Panc1 (cell line): ENCODE data around the gene HSP90AB1. TPM values are rescaled to one million over a fixed set of nuclear protein-coding genes. Genes with fewer than 3 reads are reported as not detected.
A peak's percentile ranks its signal among the peaks of the same experiment; 100 is the strongest.

Experiments
- ATAC-seq: fragments of 200-7000 bp; cut with Tn5 transposase; 2 replicates; pipeline ENCODE4 v1.9.1; 2020; ENCODE audit warnings: mild to moderate bottlenecking, moderate library complexity
- BruUV-seq: library from RNA; stranded (reverse); fragments of 400-500 nt; replicated peaks from 2 replicates; lab custom pipeline; 2021; lab: Mats Ljungman, UMichigan
- CTCF ChIA-PET: fragments of 300-600 bp; sonication (Branson Sonifier 250); formaldehyde crosslinking; loops from one replicate; lab custom pipeline; 2022; ENCODE audit warnings: antibody characterized with exemption; lab: Charles Lee
- POLR2A ChIA-PET: fragments of 300-600 bp; sonication (Branson Sonifier 250); formaldehyde crosslinking; loops from one replicate; lab custom pipeline; 2022; ENCODE audit warnings: antibody characterized with exemption; lab: Charles Lee
- DNase-seq: peaks from one replicate; pipeline ENCODE4 v3.0.0-alpha.2; 2010; ENCODE audit warnings: low read depth, low spot score
- H3K27ac ChIP-seq: 2 replicates; pipeline ENCODE4 v1.5.1; 2011; ENCODE audit warnings: mild to moderate bottlenecking, low read length, inconsistent platforms
- H3K27me3 ChIP-seq: fragments of 200-500 bp; sonication (Bioruptor generic); 2 replicates; pipeline ENCODE4 v1.6.0; 2014; ENCODE audit warnings: low read length, inconsistent platforms; ENCODE audit not compliant: control insufficient read depth, insufficient read depth
- H3K36me3 ChIP-seq: fragments of 200-500 bp; sonication (Bioruptor generic); 2 replicates; pipeline ENCODE4 v1.5.1; 2014; ENCODE audit warnings: inconsistent platforms, mild to moderate bottlenecking, low read length, moderate library complexity; ENCODE audit not compliant: control insufficient read depth, insufficient read depth
- H3K4me1 ChIP-seq: 2 replicates; pipeline ENCODE4 v1.5.1; 2011; ENCODE audit warnings: inconsistent platforms, mild to moderate bottlenecking, low read length, moderate library complexity; ENCODE audit not compliant: control insufficient read depth, insufficient read depth
- H3K4me3 ChIP-seq, 2 experiments: 2 replicates each; pipeline ENCODE4 v1.5.1; 2011 to 2012; ENCODE audit warnings: low read depth in 2 of 2, low read length in 2 of 2, mild to moderate bottlenecking in 2 of 2, inconsistent platforms in 1 of 2, moderate library complexity in 1 of 2
- H3K9me3 ChIP-seq: fragments of 200-500 bp; sonication (Bioruptor generic); 2 replicates; pipeline ENCODE4 v1.5.1; 2014; ENCODE audit warnings: low read depth, mild to moderate bottlenecking, inconsistent platforms, low read length, moderate library complexity; ENCODE audit not compliant: control insufficient read depth, insufficient read depth
- POLR2AphosphoS5 ChIP-seq: IDR thresholded peaks from 2 replicates; pipeline ENCODE4 v1.6.1; 2012; ENCODE audit warnings: mild to moderate bottlenecking, low read depth, low read length, moderate library complexity
- SIN3A ChIP-seq: IDR thresholded peaks from 2 replicates; pipeline ENCODE4 v1.6.1; 2012; ENCODE audit warnings: low read depth, mild to moderate bottlenecking, low read length, moderate library complexity, borderline replicate concordance; ENCODE audit not compliant: insufficient read depth
- TCF7L2 ChIP-seq: IDR thresholded peaks from 2 replicates; pipeline ENCODE4 v1.6.1; 2011; ENCODE audit warnings: mild to moderate bottlenecking, low read depth, low read length, inconsistent platforms
- in situ Hi-C: cut with HindIII; loops from 2 replicates; pipeline ENCODE4 v1.10.0; 2016; ENCODE audit warnings: low sequenced_read_pairs, low pct_unique_long_range_greater_than_20kb
- intact Hi-C: fragments of 100-400 bp; cut with micrococcal nuclease; formaldehyde crosslinking; loops from one replicate; pipeline ENCODE4 v1.10.0; 2022; ENCODE audit not compliant: unreplicated experiment
- total RNA-seq: library from RNA; stranded (reverse); gene quantifications from one replicate; pipeline ENCODE4 v1.2.1, GENCODE V29; 2021; ENCODE audit not compliant: unreplicated experiment
- TF ChIP-seq, protein P1 (sequence below), 2 experiments: IDR thresholded peaks; 2 replicates each; pipeline ENCODE4 v1.6.1; 2011 to 2012; ENCODE audit warnings: low read depth in 2 of 2, control low read depth in 1 of 2, low read length in 1 of 2, mild to moderate bottlenecking in 1 of 2, moderate library complexity in 1 of 2; ENCODE audit not compliant: insufficient read depth in 1 of 2
- TF ChIP-seq, protein P2 (sequence below): fragments of 450-650 bp; IDR thresholded peaks from 2 replicates; pipeline ENCODE4 v1.5.1; 2017; ENCODE audit warnings: mild to moderate bottlenecking

The HSP90AB1 gene
- total RNA-seq, 1 experiment from 2014 or later: 1,253 TPM

DNA sequence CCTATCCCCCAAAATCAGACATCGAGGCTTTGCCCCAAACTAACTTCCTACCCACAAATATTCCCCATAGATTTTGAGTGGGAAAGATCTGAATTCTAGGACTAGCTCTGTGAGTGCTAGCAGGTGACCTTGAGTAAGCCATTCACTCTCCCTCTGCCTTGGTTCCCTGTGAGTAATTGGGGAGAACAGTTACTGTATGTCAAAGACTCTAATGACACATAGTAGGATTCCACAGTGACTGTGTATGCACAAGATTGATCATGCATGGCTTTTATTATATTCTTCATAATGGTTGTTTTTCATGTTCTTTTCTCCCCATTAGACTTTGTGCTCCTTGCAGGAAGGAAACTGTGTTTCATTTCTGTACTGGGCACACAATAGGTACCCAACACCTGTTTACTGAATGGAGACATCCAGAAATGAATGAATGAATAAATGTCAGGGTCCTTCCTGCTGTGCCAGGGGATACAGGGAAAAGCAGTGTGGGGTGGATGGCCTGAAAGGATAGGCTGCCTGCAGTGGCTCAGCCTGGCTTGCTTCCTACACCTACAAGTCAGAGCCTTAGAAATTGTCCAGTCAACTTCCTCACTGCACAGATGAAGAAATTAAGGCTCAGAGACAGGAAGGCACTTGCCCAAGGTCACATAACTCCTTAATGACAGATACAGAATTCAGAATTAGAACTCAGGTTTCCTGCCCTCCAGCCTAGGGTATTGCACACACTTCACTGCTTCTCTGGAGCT, 22.4 kb downstream of the HSP90AB1 start:
- H3K4me1 ChIP-seq: no peaks in the 10 kb centered on the region
- intact Hi-C loops: loop anchor here (2.0 kb wide), 1 partner anchor 35 kb away; no protein-coding TSS in a partner anchor
- no peaks in the 10 kb centered on the region; the same call in 1 of the 2 replicates for H3K36me3 ChIP-seq
- no peak overlapping the region for H3K4me3 ChIP-seq
- ATAC-seq (no peak), DNase-seq (no peak)
- in situ Hi-C loops: no loop called here
- POLR2A ChIA-PET: no interaction called here
- no peaks in the 10 kb centered on the region for H3K9me3 ChIP-seq
- TF ChIP-seq, protein P1, sequence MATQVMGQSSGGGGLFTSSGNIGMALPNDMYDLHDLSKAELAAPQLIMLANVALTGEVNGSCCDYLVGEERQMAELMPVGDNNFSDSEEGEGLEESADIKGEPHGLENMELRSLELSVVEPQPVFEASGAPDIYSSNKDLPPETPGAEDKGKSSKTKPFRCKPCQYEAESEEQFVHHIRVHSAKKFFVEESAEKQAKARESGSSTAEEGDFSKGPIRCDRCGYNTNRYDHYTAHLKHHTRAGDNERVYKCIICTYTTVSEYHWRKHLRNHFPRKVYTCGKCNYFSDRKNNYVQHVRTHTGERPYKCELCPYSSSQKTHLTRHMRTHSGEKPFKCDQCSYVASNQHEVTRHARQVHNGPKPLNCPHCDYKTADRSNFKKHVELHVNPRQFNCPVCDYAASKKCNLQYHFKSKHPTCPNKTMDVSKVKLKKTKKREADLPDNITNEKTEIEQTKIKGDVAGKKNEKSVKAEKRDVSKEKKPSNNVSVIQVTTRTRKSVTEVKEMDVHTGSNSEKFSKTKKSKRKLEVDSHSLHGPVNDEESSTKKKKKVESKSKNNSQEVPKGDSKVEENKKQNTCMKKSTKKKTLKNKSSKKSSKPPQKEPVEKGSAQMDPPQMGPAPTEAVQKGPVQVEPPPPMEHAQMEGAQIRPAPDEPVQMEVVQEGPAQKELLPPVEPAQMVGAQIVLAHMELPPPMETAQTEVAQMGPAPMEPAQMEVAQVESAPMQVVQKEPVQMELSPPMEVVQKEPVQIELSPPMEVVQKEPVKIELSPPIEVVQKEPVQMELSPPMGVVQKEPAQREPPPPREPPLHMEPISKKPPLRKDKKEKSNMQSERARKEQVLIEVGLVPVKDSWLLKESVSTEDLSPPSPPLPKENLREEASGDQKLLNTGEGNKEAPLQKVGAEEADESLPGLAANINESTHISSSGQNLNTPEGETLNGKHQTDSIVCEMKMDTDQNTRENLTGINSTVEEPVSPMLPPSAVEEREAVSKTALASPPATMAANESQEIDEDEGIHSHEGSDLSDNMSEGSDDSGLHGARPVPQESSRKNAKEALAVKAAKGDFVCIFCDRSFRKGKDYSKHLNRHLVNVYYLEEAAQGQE (IDR thresholded peaks at IDR 0.05; ENCODE audit: insufficient read depth in 1 of 2, low read depth in 2 of 2, low read length in 1 of 2): no peak
- no peak for TF ChIP-seq TCF7L2
- no peak for TF ChIP-seq SIN3A
- peaks cover 16% of the 10 kb centered on the region for H3K27me3 ChIP-seq
- H3K27ac ChIP-seq: no peak overlapping the region
- no TSS peak for BruUV-seq
- CTCF ChIA-PET: interaction anchor here (0.8 to 2.0 kb wide), 5 partner anchors 36 to 68 kb away, joined by 3 to 18 read pairs (median 7); partner anchors contain the start of gene AARS2

DNA sequence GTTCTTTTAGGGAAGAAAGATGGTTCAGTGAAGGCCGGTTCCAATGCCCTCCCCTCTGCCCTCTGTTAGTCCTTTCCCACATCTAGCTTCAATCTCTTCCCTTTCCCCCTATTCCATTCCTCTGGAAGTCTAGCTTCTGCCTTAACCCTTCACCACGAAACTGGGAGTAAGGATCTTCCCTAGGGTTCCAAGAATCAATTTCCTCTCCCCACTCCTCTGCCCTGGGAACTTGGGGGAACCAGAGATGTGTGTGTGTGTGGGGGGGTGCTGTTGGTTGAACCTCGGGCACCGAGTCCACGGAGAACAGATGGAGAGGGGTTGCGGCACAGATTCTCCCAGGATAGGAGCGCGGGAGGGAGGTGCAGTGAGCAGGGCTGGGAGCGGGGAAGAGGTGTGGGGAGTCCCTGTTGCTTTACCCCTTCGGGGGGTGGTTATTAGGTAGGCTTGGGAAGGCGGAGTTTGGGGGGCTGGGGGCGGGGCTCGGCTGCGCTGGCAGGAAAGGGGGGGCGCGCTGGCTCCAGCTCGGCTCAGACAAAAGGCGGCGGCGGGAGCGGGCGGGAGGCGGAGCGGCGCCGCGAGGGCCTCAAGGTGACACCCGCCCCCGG, 23.1 kb downstream of the HSP90AB1 start, which contains the start of gene TMEM151B:
TMEM151B (plus strand) TSS at position 530 of the 605 bp plus-strand sequence. CDS start 293 bp downstream, outside the sequence.
- TF ChIP-seq TCF7L2: no peak
- TF ChIP-seq, protein P1 (IDR thresholded peaks at IDR 0.05; ENCODE audit: insufficient read depth in 1 of 2, low read depth in 2 of 2, low read length in 1 of 2): no peak
- no peak for TF ChIP-seq POLR2AphosphoS5
- TF ChIP-seq, protein P2, sequence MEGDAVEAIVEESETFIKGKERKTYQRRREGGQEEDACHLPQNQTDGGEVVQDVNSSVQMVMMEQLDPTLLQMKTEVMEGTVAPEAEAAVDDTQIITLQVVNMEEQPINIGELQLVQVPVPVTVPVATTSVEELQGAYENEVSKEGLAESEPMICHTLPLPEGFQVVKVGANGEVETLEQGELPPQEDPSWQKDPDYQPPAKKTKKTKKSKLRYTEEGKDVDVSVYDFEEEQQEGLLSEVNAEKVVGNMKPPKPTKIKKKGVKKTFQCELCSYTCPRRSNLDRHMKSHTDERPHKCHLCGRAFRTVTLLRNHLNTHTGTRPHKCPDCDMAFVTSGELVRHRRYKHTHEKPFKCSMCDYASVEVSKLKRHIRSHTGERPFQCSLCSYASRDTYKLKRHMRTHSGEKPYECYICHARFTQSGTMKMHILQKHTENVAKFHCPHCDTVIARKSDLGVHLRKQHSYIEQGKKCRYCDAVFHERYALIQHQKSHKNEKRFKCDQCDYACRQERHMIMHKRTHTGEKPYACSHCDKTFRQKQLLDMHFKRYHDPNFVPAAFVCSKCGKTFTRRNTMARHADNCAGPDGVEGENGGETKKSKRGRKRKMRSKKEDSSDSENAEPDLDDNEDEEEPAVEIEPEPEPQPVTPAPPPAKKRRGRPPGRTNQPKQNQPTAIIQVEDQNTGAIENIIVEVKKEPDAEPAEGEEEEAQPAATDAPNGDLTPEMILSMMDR: no peak
- no peak for TF ChIP-seq SIN3A
- intact Hi-C loops: loop anchor here (2.0 kb wide), 1 partner anchor 35 kb away; no protein-coding TSS in a partner anchor
- H3K27ac ChIP-seq: no peak within 1 kb of the TSS
- H3K4me3 ChIP-seq: peak within 1 kb of the TSS; percentile 4 to 21; a peak in 3 of 4 replicates
- POLR2A ChIA-PET: interaction anchor here (0.6 kb wide), 1 partner anchor 51 kb away, joined by 4 read pairs; no protein-coding TSS in a partner anchor
- no peaks in the 10 kb centered on the region for H3K4me1 ChIP-seq
- CTCF ChIA-PET: interaction anchor here (1.0 kb wide), 1 partner anchor 35 kb away, joined by 3 read pairs; no protein-coding TSS in a partner anchor
- no TSS peak for BruUV-seq
- in situ Hi-C loops: no loop called here
- DNase-seq (no peak), ATAC-seq (no peak)
- peaks cover 16% of the 10 kb centered on the region for H3K27me3 ChIP-seq
- H3K9me3 ChIP-seq: no peaks in the 10 kb centered on the region
- no peaks in the 10 kb centered on the region; the same call in 1 of the 2 replicates for H3K36me3 ChIP-seq
